Fibroblast of peridontal ligament (primary cell): ENCODE measurements around the gene SPIN1.
"Not testable (repeated sequence)": the region's sequence is repeated elsewhere in the genome, so short reads cannot be mapped to it uniquely, and the experiment has no call there.

ENCODE experiments used
- DNase-seq: peaks from one replicate; pipeline ENCODE4 v3.0.0-alpha.2; 2010; ENCODE audit errors: extremely low read depth

SPIN1 gene

DNA sequence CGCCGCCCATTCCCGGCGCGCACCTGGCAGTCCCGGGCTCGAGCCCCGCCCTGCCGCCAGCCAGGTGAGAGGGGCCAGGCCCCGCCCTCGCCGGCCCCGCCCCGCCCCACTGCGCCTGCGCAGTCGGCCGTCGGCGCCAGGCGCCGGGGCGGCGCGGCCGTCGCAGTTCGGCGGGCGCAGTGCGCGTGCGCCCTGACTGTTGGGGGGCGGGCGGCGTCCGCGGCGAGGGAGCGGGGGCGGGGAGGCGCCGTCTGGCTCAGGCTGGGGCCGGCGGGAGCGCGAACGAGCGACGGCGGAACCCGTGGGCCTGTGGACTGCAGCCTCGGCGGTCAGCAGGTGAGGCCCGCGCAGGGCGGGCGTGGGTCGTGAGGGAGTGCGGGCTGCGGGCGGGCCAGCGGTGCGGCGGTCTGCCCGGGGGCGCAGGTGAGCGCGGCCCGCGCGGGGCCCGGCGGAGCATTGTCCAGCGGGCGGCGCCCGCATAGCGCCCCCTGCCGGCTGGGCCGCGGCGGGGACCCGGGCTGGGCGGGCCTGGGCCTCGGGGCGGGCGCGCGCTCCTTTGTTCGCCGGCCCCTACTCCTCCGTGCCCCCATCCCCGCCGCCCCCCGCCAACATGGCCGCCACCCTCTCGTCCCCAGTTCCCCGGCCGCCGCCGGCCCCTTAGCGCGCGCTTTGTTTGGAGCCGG, at the start of gene SPIN1:
Gene SPIN1, plus strand, starts transcription at position 242 of the 683 bp plus-strand sequence. CDS start 38,096 bp downstream, outside the sequence.
- peak; percentile 60 for DNase-seq

DNA sequence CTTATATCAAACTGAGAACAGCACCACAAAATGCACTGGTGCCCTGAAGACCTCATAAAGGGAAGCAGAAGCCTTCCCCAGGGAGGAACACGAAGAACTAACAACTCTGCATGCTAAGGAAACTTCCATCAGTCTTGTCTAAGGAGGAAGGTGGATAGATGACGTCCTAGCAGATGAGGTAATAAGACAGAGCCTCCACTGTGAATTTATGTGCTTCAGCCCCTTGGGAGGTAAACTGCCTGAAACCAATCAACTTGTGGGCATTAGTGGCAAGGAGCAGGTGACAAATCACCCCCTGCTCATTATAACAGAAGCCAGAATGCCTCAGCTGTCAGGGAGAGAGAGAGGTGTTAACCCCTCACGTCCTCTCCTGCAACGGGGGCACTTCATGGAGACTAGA, 48.9 kb upstream of the SPIN1 start:
- no peak for DNase-seq

DNA sequence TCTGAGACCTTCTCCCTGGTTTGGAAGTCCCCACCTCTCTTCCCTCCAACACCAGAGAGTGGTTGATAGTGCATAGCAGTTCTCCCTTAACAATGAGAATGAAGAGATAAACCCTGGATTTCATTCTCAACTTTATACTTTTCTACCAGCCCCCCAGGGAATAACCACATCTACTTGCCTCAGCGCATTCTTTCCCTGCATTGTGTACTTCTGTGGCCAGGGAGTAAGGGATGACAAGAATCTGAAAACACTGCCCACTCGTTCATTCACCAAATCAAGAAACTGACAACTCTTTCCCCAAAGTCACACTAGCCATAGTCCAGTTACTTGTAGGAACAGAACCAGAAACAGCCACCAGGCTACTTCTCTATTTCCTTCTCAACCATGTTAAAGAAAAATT, 46.0 kb upstream of the SPIN1 start:
- peak; percentile 52 for DNase-seq

DNA sequence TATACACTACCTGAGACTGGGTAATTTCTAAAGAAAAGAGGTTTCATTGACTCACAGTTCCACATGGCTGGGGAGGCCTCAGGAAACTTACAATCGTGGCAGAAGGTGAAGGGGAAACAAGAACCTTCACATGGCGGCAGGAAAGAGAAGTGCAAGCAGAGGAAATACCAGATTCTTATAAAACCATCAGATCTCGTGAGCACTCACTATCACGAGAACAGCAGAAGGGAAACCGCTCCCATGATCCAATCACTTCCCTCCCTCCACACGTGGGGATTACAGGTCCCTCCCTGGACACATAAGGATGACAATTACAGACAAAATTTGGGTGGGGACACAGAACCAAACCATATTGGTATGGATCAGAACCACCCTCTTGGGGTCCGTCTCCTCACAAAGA, 44.2 kb upstream of the SPIN1 start:
- no peak for DNase-seq

DNA sequence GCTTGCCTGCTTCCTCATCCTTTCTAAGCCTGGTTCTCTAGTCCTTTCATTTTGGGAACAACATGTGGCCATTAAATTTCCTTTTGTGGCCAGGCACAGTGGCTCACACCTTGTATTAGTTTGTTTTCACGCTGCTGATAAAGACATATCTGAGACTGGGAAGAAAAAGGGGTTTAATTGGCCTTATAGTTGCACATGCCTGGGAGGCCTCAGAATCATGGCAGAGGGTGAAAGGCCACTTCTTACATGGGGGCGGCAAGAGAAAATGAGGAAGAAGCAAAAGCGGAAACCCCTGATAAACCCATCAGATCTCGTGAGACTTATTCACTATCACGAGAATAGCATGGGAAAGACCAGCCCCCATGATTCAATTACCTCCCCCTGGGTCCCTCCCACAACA, 37.9 kb upstream of the SPIN1 start:
- not testable (repeated sequence) for DNase-seq

DNA sequence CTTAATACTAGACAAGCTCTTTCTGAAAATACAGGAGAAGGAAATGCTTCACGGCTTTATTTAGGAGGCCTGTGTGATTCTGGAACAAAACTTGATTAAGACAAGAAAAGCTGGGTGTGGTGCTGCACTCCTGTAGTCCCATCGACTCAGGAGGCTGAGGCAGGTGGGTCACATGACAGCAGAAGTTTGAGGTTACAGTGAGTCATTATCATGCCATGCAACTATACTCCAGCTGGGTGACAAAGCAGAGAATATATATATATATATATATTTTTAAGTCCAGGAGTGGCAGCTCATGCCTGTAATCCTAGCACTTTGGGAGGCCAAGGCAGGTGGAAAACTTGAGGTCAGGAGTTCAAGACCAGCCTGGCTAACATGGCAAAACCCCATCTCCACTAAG, 33.1 kb upstream of the SPIN1 start:
- DNase-seq, result no peak

DNA sequence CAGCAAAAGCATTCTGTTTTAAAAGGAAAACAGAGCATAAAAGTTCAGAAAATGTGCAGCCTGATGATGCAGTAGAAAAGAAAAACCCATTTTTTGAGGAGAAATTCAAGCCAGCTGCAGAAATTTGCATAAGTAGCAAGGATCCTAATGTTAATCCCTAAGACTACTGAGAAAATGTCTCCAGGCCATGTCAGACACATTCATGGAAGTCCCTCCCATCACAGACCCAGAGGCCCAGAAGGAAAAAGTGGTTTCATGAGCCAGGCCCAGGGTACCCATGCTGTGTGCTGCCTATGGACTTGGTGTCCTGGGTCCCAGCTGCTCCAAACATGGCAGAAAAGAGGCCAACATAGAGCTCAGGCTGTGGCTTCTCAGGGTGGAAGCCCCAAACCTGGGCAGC, 31.0 kb upstream of the SPIN1 start:
- not testable (repeated sequence) for DNase-seq

DNA sequence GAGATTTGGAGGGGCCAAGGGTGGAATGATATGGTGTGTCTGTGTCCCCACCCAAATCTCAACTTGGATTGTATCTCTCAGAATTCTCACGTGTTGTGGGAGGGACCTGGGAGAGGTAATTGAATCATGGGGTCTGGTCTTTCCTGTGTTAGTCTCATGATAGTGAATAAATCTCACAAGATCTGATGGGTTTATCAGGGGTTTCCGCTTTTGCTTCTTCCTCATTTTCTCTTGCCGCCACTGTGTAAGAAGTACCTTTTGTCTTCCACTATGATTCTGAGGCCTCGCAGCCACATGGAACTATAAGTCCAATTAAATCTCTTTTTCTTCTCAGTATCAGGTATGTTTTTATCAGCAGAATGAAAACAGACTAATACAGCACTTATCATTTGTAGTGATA, 29.5 kb upstream of the SPIN1 start:
- DNase-seq, result no peak

DNA sequence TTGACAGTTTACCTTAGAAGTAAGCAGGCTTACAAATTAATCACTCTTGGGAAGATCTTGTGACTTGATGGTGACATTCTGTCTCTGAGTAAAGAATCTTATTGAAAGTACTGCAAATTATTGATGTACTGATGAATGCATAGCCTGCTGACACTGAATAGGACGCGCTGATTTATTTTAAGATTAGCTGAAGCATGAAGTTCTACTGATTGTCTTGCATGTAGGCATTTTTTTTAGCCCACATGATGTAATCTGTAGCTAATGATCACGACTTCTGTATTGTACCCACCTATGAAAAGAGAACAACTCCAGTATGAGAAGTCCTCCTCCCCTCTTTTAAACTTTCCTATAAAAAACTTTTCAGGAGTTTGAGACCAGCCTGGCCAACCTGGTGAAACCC, 28.3 kb upstream of the SPIN1 start:
- DNase-seq, result no peak

DNA sequence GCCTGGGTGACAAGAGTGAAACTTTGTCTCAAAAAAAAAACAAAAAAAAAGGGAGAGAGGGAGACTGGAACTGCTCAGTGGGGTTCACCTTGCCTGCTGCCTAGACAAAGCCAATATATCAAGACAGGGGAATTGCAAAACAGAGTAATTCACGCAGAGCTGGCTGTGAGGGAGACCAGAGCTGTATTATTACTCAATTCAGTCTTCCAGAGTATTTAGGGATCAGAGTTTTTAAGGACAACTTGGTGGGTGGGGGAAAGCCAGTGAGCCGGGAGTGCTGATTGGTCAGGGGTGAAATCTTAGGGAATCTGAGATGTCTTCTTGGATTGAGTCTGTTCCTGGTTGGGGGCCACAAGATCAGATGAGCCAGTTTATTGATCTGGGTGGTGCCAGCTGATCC, 25.6 kb upstream of the SPIN1 start:
- no peak for DNase-seq

DNA sequence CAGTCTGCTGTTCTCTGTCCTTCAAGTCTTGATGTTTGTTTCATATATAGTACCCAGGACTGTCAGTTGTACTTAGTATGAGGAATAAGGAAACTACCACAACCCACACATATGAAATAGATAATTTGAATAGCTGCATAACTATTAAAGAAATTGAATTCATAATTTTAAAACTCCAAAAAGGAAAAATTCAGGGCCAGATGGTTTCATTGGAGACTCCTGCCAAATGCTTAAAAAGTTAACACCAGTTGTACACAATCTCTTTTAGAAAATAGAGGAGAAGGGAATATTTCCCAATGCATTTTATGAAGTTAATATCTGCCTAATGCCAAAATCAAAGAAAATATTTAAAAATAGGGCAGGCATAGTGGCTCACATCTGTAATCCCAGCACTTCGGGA, 24.6 kb upstream of the SPIN1 start:
- DNase-seq, result no peak

DNA sequence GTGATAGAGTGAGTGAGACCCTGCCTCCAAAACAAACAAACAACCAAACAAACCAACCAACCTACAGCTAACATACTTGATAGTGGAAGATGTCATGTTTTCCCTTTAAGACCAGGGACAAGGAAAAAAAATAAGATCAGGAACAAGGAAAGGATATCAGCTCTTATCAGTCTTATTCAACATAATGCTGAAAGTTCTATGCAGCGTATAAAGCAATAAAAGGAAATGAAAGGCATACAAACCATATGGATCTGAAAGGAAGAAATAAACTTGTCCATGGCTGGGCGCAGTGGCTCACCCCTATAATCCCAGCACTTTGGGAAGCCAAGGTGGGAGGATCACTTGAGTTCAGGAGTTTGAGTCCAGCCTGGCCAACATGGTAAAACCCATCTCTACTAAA, 23.5 kb upstream of the SPIN1 start:
- no peak for DNase-seq

DNA sequence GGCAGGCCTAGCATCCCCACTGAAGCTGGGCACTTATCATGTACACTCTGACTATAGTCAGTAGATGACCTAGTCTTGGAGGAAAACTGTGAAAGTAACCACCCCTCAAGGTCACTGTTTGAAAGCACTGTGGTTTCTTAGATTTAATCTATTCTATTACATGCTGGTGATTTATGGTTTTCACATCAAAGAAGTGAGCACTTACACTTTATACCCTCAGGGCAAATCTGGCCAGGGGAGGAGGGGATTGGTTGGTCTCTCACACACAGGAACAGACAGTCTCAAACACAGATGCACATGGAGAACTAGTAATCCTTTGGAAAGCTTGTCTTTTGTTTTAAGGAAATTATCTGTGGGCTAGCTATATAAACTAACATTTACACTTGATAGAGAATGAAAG, 17.9 kb upstream of the SPIN1 start:
- DNase-seq, result no peak

DNA sequence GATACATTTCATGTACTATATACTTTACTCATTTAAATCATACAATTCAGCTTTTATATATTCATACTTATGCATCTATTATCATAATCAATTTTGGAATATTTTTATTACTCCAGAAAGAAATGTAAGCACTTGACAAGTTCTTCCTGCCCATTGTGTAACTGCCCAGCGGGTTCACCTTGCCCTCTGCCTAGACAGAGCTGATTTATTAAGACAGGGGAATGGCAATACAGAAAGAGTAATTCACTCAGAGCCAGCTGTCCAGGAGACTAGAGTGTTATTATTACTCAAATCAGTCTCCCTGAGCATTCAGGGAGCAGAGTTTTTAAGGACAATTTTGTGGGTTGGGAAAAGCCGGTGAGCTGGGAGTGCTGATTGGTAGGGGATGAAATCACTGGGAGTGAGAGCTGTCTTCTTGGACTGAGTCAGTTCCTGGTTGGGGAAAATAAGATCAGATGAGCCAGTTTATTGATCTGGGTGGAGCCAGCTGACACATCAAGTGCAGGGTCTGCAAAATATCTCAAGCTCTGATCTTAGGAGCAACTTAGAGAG, 16.1 kb upstream of the SPIN1 start:
- no peak for DNase-seq

DNA sequence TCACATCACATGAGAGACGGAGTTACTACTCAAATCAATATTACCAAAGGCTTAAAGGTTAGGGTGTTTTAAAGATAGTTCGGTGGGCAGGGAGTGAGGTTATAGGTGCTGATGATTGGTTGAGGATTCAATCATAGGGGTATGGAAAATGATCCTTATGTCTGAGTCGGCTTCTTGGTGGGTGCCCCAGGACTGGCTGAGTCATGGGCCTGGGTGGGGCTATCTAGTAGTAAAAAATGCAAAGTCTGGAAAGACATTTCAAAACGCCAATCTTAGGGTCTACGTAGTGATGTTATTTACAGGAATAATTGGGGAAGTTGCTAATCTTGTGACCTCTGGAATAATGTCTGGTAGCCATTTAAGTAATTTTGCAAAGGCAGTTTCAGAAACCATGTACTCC, 15.2 kb upstream of the SPIN1 start:
- no peak for DNase-seq

DNA sequence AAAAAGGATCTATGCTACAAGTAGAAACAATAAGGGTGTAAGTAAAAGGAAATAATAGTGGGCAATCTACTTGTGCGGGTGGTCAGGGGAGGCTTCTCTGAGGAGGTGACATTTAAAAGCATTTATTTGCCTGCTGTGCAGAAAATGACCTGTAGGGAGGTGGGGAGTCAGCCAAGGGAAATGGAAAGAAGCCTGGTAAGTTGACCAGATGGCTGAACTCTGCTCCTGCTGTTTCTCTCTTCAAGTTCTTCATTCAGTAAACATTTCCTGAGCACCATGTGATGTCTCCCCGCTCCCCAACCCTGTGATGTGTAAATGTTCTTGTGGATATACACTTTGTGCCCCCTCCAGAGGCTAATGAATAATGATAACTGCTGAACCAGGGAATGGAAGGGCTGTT, 9.9 kb upstream of the SPIN1 start:
- no peak for DNase-seq

DNA sequence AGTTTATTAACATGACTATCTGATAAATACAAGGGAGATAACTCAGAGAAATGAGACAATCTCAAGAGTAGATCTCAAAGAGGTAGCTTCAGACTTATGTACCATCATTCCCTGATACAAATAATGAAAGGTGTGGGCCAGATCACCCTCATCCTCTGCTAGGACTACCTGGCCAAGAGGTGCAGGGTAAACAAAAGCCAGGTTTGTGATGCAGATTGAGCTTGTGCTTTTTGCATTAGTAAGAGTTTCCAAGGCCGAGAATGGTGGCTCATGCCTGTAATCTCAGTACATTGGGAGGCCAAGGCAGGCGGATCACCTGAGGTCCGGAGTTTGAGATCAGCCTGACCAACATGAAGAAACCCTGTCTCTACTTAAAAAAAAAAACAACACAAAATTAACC, 8.9 kb upstream of the SPIN1 start:
- no peak for DNase-seq

DNA sequence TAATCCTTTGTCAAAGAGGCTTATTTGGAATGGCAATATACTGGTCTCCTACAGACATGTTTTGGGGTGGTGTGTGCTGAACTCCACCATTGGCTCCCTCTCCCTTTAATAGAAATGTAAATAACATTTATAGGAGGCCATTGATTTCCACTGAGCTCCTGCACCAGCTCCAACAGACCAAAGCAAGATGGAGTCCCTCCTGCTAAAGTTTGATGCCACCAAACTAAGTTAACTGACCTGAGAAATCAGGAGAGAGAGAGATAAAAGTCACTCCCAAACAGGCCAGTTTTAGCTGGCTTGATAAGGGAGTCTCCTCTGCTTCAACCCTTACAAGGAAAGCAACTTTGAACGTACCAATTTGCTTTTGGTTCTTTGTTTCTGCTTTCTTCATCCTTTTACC, 8.1 kb upstream of the SPIN1 start:
- no peak for DNase-seq

DNA sequence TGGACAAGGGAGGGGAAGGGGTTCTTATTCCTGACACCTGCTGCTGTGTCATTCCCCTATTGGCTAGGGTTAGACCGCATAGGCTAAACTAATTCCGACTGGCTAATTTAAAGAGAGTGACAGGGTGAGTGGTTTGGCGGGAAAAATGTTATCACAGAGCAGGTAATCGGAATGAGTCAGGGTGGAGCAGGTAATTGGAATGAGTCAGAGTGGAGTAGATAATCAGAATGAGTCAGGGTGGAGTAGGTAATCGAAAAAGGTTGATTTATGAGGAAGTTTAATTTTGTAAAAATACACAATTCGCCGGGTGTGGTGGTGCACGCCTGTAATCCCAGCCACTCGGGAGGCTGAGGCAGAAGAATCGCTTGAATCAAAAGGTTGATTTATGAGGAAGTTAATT, 6.9 kb upstream of the SPIN1 start:
- not testable (repeated sequence) for DNase-seq

DNA sequence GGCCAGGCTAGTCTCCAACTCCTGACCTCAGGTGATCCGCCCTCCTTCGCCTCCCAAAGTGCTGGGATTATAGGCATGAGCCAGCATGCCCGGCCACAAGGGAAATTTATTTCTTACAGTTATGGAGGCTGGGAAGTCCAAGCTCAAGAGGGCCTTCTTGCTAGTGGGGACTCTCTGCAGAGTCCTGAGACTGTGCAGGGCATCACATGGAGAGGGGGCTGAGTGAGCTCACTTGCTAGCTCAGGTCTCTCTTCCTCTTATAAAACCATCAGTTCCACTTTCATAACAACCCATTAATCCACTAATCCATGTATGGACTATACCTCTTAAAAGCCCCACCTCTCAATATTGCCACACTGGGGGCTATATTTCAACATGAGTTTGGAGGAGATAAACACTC, 5.1 kb upstream of the SPIN1 start:
- DNase-seq, result no peak

DNA sequence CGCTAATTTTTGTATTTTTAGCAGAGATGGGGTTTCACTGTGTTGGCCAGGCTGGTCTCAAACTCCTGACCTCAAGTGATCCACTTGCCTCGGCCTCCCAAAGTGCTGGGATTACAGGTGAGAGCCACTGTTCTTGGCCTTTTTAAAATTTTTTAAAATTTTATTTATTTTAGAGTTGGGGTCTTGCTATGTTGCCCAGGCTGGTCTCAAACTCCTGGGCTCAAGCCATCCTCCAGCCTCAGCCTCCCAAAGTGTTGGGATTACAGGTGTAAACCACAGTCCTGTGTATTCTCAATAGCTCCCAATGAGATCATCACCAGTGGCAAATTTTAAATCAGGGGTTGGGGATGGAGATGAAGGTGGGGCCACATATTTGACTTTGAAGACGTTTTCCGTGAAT, 2.1 kb upstream of the SPIN1 start:
- not testable (repeated sequence) for DNase-seq

DNA sequence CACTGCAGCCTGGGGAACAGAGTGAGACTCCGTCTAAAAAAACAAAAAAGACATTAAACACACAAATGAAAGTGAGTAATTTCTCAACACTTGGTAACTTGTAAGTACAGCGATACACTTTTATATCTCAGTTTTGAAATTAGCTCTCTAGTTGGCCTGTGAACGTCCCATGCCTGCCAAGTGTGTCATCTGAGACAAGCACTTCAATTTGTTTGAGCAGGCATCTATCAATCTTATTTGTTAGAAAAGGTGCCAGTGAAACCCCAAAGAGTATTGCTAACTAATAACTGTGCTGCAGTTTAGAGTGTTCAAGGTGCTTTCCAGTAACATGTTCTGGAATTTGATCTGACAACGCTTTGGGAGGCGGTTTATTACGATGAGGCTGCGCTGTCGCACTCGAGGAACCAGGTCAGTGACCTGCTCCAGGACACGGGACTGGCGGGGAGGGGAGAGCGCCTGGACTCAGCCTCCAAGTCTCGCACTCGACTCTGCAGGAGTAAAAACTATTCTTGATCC, 1.1 kb upstream of the SPIN1 start:
- DNase-seq, result no peak

DNA sequence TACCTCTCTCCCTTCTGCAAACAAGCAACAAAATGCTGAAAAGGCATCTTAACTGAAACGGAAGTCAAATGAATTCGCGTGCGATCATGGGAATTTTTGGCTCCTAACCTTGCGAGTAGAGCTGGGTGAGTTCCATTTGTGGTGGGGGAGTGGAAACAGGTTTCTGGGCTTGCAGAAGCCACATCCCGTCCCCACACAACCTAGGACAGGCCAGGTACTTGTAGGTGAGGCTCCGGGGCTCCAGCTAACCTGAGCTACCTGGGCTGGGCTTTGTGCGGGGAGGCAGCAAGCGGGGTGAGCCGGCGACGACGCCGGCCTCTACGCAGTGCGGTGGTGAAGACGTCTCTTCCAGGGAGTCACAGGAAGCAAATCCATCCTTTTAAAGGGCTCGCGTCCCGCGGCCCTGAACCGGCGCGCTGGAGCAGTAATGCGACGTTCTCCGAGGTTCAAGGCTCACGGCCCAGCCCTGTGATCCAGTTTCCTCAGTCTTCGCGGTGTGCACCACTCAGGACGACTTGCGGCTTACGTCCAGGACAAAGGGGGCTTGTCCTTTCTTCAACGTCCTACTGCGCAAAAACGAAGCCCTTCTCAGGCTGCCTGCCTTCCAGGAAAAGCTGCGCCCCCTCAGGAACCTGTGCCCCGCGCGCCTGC, 567 bp upstream of the SPIN1 start:
- peak; percentile 65 for DNase-seq
